Neutrophil (primary cell): ENCODE data around the gene CMBL.

Experiments
- H3K27ac ChIP-seq: fragments of 200-600 bp; sonication (generic); 2 replicates; pipeline ENCODE4 v1.5.1; 2016; ENCODE audit warnings: mild to moderate bottlenecking, moderate library complexity
- H3K27me3 ChIP-seq: fragments of 200-600 bp; sonication (generic); 2 replicates; pipeline ENCODE4 v1.6.0; 2016; ENCODE audit warnings: mild to moderate bottlenecking
- H3K36me3 ChIP-seq: fragments of 200-600 bp; sonication (generic); 2 replicates; pipeline ENCODE4 v1.5.1; 2017
- H3K4me1 ChIP-seq, 2 experiments: fragments of 200-600 bp in 1 of 2; sonication (generic) in 1 of 2; 1 replicate in 1 of 2; 2 replicates in 1 of 2; pipeline versions ENCODE4 v1.5.1 to v1.6.1; 2013 to 2016; ENCODE audit warnings: low read depth in 1 of 2, low read length in 1 of 2, mild to moderate bottlenecking in 1 of 2, moderate library complexity in 1 of 2; ENCODE audit not compliant: control insufficient read depth in 1 of 2, insufficient read depth in 1 of 2
- H3K4me3 ChIP-seq, 2 experiments: fragments of 200-600 bp in 1 of 2; sonication (generic) in 1 of 2; 1 replicate in 1 of 2; 2 replicates in 1 of 2; pipeline ENCODE4 v1.5.1; 2013 to 2016; ENCODE audit warnings: low read depth in 1 of 2, low read length in 1 of 2, mild to moderate bottlenecking in 1 of 2, moderate library complexity in 1 of 2
- H3K9me3 ChIP-seq: fragments of 200-600 bp; sonication (generic); 2 replicates; pipeline ENCODE4 v1.5.1; 2016
- TF ChIP-seq, protein P1 (sequence below): fragments of 200-600 bp; sonication (generic); IDR thresholded peaks from 2 replicates; pipeline ENCODE4 v1.5.1; 2016; ENCODE audit warnings: antibody characterized with exemption

Gene CMBL

DNA sequence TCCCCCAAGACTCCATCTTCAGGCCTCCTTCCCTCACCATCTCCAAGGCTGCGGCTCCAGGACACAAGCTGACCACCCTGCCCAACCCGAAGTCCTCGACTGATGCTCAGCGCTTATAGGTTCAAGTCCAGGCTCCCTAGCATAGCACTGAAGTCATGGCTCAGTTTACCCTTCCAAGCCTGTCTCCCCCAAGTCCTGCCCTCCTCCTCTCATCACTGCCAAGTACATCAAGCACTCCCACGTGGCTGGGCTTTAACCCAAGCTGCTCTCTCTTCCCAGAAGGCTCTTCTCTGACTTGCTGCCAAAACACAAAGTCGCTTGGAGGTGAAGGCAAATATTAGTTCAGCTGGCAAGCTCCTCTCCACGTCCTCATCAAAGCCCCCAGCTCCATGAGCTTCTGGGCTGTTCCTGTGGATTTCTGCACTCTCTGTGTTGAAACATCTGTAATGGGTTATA lies 23.7 kb upstream of the CMBL start:
- H3K4me1 ChIP-seq: peaks cover 9 to 12% of the 10 kb centered on the region in 2 experiments

DNA sequence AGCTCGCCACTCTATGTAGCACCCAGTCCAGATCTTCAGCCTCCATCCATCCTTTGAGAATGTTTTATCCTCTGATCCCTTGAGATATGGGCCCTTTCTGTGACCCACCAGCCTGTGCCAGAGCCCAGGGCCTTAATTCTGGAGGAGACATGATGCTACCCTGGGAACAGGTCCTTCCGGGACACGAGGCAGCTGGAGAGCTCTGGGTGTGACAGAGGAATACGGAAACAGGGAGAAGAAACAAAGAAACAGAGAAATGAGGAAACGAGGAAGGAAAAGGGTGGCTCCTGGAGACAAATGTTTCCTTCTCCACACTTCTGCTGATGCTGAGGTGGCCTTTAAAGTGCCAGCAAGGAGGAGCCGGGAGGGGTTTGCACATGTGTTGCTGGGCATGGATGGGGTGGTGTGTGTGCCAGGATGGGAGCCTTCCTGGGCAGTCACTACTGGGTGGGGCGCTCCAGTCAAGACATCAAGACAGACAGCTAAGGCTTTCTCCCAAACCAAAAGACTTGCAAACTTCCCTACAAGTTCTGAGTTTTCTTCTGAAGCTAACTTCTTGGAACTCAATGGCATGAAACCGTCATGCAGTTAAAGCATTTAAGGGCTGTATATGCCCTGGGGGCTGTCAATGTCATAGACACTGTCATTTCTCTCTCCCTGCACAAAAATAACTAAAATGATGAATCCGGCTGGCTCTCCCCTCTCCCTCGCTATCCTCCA lies 23.0 kb upstream of the CMBL start:
- TF ChIP-seq, protein P1, sequence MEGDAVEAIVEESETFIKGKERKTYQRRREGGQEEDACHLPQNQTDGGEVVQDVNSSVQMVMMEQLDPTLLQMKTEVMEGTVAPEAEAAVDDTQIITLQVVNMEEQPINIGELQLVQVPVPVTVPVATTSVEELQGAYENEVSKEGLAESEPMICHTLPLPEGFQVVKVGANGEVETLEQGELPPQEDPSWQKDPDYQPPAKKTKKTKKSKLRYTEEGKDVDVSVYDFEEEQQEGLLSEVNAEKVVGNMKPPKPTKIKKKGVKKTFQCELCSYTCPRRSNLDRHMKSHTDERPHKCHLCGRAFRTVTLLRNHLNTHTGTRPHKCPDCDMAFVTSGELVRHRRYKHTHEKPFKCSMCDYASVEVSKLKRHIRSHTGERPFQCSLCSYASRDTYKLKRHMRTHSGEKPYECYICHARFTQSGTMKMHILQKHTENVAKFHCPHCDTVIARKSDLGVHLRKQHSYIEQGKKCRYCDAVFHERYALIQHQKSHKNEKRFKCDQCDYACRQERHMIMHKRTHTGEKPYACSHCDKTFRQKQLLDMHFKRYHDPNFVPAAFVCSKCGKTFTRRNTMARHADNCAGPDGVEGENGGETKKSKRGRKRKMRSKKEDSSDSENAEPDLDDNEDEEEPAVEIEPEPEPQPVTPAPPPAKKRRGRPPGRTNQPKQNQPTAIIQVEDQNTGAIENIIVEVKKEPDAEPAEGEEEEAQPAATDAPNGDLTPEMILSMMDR: no peak
- Histone ChIP-seq H3K4me1 (peaks cover 9 to 12% of the 10 kb centered on the region in 2 experiments), H3K27ac (no peak overlapping the region), H3K27me3 (peaks cover 57% of the 10 kb centered on the region), H3K4me3 (no peak overlapping the region), H3K9me3 (no peaks in the 10 kb centered on the region), H3K36me3 (no peaks in the 10 kb centered on the region)

More for the DNA sequence above, 23.7 kb upstream of the CMBL start:
- Histone ChIP-seq H3K4me3 (no peak overlapping the region), H3K27me3 (peaks cover 59% of the 10 kb centered on the region), H3K9me3 (no peaks in the 10 kb centered on the region), H3K27ac (no peak overlapping the region), H3K36me3 (no peaks in the 10 kb centered on the region)
- TF ChIP-seq, protein P1: no peak

DNA sequence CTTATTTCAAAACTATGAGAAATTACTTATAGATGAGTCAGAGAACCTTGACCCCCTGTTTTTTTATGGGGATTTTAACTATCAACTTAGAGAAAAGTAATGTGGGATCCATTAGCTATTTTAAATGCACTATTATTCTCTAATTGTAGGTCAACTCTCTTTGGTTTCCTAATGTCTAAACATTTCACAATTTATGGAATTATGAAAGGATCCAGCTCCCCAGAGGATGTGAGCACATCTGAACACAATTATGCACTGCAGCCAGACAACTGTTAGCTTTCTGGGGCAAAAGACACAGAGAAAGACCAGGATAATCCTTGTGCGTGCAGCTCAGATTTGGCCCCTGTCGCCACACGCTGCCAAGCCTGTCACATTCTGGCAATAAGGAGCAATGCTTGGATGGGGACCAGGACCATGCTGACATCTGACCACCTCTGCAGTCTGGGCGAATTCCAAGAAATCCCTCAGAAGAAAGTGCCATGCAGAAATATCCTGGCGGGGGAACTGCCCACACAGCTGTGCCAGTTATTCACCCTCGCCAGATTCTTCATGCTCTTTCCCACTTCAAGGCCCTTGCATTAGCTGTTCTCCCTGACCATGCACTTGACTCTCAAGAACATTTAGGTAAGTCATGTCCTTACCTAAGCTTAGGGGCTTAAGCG lies 22.2 kb upstream of the CMBL start:
- TF ChIP-seq, protein P1: no peak
- no peak overlapping the region for H3K27ac ChIP-seq

DNA sequence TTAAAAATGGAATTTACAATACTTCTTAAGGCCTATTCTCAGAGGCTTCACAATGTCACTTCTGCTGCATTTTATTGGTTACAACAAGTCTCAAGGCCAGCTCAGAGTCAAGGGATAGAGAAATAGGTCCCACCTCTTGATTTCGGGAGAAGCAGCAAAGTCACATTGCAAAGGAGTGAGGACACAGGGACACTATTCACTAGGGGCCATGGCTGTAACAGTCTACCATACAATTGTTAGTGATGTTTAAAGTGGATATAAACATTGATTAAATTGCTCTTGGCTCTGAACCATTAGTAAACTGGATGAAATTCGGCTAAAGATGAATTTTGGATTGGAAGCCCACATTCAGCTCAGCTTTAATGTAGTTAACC lies 21.7 kb upstream of the CMBL start:
- TF ChIP-seq, protein P1: no peak

More for the DNA sequence above, 22.2 kb upstream of the CMBL start:
- H3K9me3 ChIP-seq: no peaks in the 10 kb centered on the region
- H3K4me1 ChIP-seq: peaks cover 9 to 12% of the 10 kb centered on the region in 2 experiments
- H3K4me3 ChIP-seq: no peak overlapping the region
- peaks cover 50% of the 10 kb centered on the region for H3K27me3 ChIP-seq
- H3K36me3 ChIP-seq: no peaks in the 10 kb centered on the region

DNA sequence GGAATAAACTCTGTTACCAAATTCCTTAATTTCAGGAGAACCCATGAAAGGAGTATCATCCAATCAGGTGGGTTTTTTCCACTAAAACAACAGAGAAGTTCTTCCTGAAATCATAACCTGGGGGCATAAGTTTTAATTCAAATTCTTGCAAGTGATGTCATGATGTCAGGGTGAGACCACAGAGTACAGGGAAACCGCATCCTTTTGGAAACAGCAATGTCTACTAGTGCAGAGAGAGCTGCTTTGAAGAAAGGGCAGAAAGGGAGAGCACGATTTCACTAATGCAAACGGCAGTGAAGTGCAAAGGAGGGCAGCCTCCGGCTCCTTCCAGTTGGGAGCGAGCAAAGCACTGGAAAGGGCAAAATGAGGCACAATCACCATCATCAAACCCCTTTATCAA lies 20.6 kb upstream of the CMBL start:
- Histone ChIP-seq H3K4me1 (peaks cover 4 to 6% of the 10 kb centered on the region in 2 experiments), H3K27ac (no peak overlapping the region), H3K36me3 (no peaks in the 10 kb centered on the region), H3K4me3 (no peak overlapping the region), H3K9me3 (no peaks in the 10 kb centered on the region), H3K27me3 (peaks cover 40% of the 10 kb centered on the region)
- TF ChIP-seq, protein P1: no peak

More for the DNA sequence above, 21.7 kb upstream of the CMBL start:
- Histone ChIP-seq H3K4me3 (no peak overlapping the region), H3K4me1 (peaks cover 9 to 12% of the 10 kb centered on the region in 2 experiments), H3K9me3 (no peaks in the 10 kb centered on the region), H3K27ac (no peak overlapping the region), H3K36me3 (no peaks in the 10 kb centered on the region), H3K27me3 (peaks cover 45% of the 10 kb centered on the region)
